CMK (cell line): Measurements from ENCODE around the gene APPBP2.
"Not testable (repeated sequence)": the region's sequence is repeated elsewhere in the genome, so short reads cannot be mapped to it uniquely, and the experiment has no call there.

Experiments
- DNase-seq: peaks from one replicate; pipeline ENCODE4 v3.0.0-alpha.2; 2010; ENCODE audit warnings: low read depth

Gene APPBP2, protein sequence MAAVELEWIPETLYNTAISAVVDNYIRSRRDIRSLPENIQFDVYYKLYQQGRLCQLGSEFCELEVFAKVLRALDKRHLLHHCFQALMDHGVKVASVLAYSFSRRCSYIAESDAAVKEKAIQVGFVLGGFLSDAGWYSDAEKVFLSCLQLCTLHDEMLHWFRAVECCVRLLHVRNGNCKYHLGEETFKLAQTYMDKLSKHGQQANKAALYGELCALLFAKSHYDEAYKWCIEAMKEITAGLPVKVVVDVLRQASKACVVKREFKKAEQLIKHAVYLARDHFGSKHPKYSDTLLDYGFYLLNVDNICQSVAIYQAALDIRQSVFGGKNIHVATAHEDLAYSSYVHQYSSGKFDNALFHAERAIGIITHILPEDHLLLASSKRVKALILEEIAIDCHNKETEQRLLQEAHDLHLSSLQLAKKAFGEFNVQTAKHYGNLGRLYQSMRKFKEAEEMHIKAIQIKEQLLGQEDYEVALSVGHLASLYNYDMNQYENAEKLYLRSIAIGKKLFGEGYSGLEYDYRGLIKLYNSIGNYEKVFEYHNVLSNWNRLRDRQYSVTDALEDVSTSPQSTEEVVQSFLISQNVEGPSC

DNA sequence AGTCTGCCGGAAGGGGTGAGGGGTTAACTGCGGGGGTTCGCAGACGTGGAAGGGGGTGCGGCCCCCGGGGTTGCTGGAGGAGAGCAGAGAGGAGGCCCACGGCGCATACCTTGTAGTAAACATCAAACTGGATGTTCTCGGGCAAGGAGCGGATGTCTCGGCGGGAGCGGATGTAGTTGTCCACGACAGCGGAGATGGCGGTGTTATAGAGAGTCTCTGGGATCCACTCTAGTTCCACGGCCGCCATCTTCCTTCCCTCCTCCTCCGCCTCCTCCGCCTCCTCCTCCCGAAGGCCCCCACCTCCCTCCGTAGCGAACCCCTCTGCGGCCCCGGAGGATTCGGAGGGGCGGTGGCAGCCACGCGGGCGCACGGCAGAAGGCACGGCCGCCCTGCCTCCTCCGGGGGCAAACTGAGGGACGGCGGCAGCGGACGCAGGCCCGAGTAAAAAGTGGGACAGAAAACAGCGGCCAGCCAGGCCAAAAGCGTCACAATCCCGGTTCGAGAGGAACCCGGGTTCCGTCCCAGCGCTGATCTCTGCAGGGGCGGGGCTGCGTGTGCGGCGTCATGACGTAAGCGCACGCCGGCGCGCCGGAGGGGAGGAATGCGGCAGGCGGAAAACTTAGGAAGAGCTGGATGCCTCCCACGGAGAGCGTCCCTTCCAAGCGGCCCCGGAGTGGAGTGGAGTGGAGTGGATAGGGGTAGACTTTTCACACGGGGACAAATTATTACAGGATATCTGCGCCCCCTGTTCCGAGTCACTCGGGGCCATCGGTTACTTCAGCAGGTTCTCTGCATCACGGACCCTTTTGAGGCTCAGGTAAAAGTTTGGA is at the start of gene APPBP2:
Gene APPBP2, minus strand, starts transcription at position 558 of the 830 bp plus-strand sequence. Its CDS starts 311 bp downstream, at position 247.
- peak; percentile 64 for DNase-seq

DNA sequence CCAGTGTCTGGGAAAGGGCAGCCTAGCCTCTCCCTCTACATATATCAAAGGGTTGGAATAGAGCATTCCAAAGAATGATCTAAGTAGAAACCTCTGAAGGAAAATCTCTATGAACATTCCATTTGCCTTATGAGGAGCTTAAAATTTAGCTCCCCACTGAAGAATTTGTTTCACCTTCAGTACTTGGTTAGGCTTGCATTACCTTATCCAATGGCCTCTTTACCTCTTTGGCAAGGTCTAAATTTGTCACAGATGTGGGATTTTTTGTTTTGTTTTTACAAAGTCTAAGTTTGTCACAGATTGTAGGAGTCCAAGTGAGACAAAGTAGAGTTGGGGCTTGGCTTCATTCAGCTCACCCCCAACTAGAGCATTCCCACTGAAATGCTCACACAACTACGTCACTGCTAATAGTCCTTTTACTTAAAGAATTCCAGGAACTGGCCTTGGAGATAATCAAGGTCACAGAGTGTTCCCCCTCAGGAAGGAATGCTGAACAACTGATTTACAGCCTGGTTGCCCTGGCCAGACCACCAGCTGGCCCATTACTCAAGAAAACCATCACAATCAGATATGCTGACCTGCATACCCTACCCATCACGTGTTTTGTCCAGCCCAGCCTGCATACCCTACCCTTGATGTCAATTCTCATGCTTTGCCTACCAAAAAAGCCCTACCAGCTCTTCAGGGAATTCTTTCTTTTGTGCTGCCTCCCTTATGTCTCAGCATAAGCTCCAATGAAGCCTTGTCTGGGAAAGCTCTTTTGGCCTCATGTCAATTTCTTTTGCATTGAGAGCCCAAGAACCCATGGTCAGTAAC is 47.4 kb upstream of the APPBP2 start:
- no peak for DNase-seq

DNA sequence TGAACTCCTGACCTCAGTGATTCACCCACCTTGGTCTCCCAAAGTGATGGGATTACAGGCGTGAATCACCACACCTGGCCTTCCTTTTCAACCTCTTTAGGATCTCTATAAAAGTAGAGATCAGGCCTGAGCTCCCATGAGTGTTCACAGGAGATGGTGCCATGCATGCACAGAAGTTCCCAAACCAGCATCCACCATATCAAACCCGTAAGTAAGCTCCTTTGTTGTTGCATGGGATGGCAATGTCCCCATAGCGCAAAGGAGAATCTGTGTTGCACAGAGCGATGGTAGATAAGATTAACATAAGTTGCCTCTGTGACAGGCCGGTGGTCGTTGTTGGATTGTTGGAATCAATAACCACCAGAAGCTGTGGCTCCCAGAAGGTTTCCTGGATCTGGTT is 39.2 kb upstream of the APPBP2 start:
- no peak for DNase-seq

DNA sequence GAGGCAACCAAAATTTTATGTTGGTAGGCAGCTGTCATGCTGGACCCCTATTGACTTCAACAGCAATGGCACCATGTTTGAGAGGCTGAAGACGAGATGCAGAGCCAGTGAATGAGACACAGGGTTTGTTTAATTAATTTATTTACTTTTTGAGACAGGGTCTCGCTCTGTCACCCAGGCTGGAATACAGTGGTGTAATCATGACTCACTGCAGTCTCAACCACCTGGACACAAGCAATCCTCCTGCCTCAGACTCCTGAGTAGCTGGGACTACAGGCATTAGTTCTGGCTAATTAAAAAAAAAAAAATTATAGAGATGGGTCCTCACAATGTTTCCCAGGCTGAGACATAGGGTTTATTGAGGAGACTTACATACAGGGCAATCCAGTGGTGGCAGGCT is 37.7 kb upstream of the APPBP2 start:
- DNase-seq, result no peak

DNA sequence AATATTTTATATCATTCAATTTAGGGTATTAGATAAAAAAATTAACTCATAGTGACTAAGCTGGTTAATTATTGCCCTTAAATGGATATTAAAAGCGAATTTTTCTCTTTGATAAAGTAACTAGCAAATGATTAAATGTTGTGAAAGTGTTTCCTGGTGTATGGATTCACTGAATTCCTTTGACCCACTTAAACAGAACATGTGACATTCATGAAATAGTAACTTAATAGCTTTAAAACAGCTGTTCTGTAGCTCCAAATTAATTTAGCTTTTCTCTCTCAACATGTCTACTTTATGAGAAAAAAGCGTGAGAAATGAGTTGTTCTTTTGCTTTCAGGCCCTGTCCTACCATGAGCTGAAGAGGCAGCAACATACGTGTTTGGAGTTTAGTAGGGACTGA is 36.4 kb upstream of the APPBP2 start:
- no peak for DNase-seq

DNA sequence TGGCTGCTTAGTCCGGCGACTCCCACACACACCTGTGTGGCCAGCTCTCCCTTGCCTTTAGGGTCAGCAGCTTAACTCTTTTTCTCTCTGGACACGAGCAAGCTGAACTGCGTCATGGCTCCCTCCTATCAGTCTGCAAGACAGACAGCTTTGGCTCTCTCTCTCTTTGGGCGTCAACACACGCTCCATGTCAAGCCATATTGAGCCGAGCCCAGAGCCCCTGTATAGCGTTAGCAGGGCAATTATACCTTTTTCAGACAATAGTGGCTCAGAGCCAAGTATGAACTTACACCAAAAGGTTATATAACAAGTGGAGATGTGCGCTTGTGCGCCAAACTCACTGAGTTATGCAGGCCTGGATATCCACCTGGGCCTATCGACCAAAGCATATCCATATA is 34.8 kb upstream of the APPBP2 start:
- DNase-seq, result no peak

DNA sequence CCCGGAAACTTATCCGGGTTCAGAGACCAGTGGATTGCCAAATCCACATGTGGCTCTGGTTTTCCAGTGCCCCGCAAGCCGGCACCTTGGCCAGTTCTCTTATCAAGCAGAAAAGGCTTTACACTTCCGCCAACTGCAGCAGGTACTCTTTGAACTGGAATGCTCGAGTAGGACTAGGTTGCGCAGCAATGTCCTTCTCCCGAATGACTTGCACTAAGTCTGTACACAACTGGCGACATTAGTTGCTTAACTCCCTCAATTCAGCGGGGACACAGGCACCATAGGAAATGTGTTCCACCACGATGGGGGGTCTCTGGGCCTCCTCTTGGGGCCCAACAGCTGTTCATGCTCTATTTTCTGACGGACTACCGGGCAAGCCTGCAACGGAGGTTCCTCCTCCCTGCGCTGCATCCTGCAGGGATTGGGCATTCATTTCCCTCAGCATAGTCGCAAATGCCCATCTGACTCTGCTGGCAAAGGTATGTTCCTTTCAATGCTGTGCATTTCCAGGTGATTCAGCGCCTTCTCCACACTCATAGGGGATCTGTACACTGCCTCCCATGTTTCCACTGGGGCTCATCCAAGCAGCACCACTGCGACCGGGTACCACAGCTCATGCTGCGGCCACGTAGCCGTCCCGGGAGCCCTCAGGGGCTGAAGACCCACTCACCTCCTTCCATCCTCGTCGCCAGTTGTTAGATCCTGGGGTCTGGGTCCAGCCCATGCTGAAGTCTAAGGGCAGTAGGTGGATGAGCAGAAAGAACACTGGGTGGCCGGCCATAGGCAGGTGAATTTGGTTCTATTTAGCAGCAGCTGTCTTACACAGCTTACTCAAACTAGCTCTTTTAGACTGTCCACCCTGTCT is 34.2 kb upstream of the APPBP2 start:
- no peak for DNase-seq

DNA sequence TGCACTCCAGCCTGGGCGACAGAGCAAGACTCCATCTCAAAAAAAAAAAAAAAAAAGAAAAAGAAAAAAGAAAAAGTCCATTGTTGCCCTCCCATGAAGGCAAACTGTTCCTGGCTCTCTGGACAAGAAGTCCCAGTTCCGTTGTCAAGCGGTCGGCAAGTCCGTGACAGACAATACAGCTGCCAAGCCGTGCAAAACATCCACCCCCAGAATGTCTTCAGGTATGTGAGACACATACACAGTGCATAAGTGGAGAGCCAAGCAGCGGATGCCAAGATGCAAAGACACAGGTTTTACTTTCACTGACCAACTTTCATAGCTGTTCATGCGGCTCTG is 33.6 kb upstream of the APPBP2 start:
- no peak for DNase-seq

DNA sequence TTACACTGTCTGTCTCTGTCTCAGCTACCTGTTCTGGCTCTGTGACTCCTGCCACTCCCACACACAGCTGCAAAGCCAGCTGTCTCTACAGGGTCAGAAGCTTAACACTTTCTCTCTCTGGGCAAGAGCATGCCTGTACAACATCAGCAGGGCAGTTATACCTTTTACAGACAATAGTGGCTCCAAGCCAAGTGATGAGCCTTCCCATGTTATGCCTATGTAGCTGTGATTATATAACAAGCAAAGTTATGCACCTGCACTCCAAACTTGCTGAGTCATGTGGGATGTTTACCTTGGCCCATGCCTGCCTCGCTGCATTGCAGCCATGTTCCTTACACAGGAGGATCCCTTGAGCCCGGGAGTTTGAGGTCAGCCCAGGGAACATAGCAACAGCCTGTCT is 31.8 kb upstream of the APPBP2 start:
- no peak for DNase-seq

DNA sequence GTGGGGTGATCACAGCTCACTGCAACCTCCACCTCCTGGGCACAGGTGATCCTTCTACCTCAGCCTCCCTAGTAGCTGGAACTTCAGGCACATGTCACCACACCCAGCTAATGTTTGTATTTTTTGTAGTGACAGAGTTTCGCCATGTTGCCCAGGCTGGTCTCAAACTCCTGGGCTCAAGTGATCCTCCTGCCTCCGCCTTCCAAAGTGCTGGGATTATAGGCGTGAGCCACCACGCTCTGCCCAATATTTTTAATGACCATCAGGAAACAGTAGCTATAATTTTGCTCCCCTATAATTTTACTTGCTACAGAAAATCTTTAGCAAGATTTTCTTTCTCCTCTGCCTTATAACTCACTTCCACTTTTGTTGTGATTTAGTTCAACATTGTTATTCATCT is 29.7 kb upstream of the APPBP2 start:
- no peak for DNase-seq

DNA sequence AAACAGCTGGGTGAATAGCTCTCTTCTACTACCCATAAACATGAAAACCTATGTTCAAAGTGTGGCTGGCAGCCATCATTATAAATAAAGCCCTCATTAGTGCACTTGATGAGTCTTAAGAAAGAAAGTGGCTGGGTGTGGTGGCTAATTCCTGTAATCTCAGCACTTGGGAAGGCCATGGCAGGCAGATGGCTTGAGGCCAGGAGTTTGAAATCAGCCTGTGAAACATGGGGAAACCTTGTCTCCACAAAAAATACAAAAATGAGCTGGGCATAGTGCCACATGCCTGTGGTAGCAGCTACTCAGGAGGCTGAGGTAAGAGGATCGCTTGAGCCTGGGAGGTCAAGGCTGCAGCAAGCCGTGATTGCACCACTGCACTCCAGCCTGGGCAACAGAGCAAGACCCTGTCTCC is 28.3 kb upstream of the APPBP2 start:
- DNase-seq, result no peak

DNA sequence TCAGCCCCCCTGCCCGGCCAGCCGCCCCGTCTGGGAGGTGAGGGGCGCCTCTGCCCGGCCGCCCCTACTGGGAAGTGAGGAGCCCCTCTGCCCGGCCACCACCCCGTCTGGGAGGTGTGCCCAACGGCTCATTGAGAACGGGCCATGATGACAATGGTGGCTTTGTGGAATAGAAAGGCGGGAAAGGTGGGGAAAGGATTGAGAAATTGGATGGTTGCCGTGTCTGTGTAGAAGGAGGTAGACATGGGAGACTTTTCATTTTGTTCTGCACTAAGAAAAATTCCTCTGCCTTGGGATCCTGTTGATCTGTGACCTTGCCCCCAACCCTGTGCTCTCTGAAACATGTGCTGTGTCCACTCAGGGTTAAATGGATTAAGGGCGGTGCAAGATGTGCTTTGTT is 26.2 kb upstream of the APPBP2 start:
- DNase-seq, result not testable (repeated sequence)

DNA sequence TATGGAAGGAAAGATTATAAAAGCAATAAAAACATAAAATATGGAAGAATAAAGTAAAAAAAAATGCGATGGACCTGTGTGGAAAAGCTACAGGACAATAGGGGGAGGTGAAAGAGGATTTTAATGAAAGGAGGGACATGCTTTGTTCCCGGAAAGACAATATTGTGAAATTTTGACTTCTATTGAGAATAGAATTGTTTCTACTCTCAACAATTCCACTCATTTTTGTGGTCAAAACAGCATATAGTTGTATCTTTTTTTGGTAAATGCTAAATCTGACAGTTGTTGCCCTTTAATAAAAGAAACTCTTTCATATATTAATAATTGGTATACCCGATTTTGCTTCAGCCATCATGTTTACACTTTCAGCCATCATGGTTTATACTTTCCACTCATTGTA is 22.9 kb upstream of the APPBP2 start:
- no peak for DNase-seq

DNA sequence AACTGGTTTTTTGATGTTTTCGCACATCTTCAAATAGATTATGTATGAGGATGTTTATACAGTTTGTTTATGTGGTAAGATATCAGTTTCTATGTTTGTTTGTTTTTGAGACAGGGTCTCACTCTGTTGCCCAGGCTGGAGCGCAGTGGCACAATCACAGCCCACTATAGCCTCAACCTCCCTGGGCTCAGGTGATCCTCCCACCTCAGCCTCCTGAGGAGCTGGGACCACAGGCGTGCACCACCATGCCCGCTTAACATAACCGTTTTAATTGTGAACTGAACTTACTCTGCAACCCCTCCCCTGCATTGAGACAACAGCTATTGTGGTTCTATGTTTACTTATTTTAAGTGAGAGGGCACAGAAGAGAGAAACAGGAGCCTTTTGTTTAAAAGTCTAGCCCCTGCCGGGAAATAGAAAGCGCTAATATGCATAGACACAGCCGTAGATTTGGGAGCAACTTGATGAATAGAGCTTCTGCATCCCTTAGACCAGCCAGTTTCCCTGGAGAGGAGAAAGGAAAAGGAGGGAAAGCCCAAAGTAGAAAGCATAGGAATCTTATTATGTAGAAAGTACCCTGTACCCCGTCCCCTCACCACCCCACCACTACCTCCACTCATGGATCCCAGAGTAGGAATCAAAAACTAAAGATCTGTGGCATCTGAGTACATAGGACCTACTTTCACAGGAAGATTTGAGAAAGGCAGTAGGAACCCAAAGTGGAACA is 19.6 kb upstream of the APPBP2 start:
- no peak for DNase-seq

DNA sequence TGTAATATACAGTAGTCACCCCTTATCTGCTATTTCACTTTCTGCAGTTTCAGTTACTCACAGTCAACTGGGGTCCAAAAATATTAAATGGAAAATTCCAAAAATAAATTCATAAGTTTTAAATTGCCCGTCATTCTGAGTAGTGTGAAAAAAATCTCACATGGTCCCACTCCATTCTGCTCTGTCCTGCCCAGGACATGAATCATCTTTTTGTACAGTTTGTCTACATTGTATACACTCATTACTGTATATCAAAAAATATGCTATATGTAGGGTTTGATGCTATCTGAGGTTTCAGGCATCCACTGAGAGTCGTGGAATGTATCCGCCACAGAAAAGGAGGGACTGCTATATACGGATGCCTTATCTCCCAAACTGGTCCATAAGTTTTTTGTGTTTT is 16.0 kb upstream of the APPBP2 start:
- DNase-seq, result no peak

DNA sequence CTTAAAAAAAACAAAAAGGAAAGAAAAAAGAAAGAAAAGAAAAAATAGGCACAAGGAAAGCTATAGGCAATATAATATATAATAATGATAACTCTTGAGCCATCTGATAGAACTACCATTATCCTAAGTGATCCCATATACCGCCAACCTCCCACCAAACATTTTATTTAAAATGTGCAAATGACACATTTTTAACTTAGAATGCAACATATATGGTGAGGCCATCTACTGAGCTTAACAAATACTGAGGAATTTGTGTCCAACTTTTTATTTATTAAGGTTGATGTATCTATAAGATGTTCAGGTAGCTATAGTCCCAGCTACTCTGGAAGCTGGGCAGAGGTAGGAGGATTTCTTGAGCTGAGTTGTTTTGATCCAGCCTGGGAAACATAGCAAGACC is 14.4 kb upstream of the APPBP2 start:
- no peak for DNase-seq

DNA sequence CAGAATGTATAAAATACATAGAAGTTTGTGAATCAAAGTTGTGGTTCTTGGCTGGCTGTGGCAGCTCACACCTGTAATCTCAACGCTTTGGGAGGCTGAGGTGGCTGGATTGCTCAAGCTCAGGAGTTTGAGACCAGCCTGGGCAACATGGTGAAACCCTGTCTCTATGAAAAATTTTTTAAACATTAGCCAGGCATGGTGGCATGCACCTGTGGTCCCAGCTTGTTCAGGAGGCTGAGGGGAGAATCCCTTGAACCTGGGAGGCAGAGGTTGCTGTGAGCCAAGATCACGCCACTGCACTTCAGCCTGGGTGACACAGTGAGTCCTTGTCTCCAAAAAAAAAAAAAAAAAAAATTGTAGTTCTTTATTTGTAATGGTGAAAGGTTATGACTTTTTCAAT is 13.8 kb upstream of the APPBP2 start:
- no peak for DNase-seq

DNA sequence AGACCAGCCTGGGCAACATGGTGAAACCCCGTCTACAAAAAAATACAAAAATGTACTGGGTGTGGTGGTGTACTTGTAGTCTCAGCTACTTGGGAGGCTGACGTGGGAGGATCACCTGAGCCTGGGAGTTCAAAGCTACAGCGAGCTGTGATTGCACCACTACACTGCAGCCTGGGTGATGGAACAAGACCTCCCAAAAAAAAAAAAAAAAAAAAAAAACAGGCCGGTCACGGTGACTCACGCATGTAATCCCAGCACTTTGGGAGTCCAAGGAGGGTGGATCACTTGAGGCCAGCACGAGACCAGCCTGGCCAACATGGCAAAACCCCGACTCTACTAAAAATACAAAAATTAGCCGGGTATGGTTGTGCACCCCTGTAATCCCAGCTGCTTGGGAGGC is 12.7 kb upstream of the APPBP2 start:
- DNase-seq, result no peak

DNA sequence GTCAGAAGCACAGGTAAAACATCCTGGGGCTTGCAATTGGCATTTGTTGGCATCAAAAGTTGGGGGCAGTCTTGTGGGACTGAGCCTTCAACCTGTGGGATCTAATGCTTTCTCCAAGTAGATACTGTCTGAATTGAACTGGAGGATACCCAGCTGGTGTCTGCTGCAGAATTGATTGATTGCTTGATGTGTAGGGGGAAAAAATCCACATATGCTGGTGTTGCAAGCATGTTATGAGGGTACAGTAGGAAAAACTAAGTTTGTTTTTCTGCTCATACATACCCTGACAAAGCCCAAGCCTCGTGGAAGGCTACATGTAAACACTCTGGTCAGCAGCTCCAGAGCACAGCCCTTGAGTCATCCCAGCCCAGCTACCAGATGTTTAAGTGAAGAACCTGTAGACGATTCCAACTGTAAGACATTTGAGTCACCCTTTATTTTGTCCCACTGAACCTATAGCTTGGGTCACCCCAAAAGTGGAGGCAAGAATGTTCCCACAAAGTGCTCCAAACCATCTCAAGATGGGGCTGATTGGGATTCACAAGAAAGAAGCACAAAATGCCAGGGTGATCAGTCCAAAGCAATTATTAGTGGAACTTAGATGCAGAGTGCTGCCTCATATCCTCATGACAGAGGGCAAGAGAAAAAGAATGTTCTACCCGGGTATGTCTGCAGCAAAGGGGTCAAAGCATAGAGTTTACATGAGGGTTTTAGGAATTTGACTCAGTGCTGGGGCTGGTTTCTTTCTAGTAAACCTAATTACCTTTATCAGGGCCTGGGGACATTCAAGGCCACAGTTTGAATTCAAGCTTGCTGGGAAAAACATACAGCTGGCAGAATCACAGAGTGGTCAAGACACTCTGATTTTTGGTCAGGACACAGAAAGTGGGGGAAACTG is 9.6 kb upstream of the APPBP2 start:
- no peak for DNase-seq
